ENCODE data around the gene JMJD6.
"Not testable (repeated sequence)": the region's sequence is repeated elsewhere in the genome, so short reads cannot be mapped to it uniquely, and the experiment has no call there.

The JMJD6 gene

DNA sequence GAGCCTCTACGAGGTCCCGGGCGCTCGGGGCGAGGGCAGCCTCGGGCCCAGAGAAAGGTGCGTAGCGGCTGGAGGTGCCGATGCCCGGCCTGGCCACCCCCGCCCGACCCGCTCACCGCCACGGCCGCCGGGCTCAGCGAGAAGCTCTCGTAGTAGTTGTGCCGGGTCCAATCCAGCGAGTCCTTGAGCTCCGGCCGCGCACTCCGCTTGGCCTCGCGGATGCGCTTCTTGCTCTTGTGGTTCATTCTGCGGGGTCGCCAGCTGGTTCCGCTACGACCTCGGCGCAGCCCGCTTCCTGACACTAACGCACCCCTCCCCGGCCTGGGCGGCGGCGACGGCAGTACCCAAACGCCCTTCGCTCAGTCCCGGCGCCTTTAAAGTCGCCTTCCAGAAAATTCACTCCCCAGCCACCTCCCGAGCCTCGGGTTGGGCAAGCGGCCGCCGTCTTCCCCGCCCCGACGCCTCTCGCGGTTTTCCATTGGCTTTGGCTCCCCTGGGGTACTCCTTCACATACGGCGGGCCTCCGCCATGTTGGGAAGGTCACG, at the start of gene JMJD6:
Gene JMJD6, minus strand, starts transcription at position 376 of the 545 bp plus-strand sequence. Its CDS starts 131 bp downstream, at position 245.
- intact Hi-C loops (cut with DNase I) = loop anchor here (1.0 to 2.0 kb wide), 2 partner anchors 11 to 16 kb away; partner anchors contain the start of genes MXRA7 and SRSF2

GRCh38 chr17:76775021-76775600, 48.7 kb upstream of the JMJD6 start:
- DNase-seq = peak in 6 of 42 donors; percentile 10 to 44 (median 29)
- intact Hi-C loops (cut with DNase I) = no loop called here

More for the DNA sequence above, at the start of gene JMJD6:
- peak; percentile 88 to 99 (median 97) for DNase-seq

- DNase-seq = no peak
- intact Hi-C loops (cut with DNase I) = no loop called here
These were observed 46.6 kb upstream of the JMJD6 start for GRCh38 chr17:76772842-76773525.

DNA sequence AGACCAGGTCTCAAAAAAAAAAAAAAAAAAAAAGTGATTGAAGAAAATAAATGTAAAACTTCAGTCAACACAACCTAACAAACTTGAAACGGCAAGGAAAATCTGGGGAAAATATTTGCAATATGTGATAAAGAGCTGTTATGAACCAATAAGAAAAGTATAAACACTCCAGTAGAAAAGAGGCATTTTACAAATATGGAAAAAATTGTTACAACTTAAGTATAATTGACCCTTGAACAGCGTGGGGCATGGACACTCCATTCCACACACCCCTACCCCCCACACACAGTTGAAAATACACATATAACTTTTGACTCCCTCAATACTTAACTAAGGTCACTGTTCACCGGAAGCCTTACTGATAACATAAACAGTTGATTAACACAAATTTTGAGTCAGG, 32.2 kb upstream of the JMJD6 start:
- no peak for DNase-seq
- intact Hi-C loops (cut with DNase I) = no loop called here

DNA sequence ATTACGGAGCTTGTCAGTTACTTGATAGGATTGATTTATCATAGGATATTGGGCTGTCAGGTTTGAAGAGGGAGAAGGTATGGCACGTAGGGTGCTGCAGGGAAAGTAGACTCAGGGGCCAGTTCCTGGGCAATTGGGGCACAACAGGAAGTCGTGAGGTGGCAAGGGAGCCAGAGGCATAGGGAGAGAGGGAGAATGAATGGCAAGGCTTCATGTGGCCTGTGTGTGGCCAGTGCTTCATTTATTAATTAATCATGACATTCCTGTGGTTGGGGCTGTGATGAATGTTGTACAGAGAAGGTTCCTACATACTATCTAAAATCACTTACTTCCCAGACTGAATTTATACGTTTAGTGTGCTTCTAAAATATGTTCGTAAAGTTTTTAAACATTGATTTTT, 30.9 kb upstream of the JMJD6 start:
- intact Hi-C loops (cut with DNase I) = no loop called here
- DNase-seq = no peak

DNA sequence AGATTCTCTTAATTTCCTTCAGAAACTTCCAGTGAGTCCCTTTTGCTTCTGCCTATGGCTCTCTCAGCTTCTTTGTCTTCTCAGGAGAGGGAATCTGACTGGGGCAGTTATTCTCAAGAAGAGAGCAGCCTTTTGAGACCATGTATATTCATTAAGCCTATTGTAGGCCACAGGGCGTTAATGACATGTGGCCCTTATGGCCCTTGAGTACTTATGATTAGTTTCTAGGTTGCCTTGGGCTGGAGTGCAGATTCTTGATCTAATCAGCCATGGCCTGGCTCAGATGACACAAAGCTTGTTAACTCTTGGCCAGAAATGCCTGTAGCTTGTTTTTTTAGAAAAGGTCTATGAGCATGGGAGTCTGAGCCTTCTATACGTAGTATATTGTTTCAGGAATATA, 28.9 kb upstream of the JMJD6 start:
- no peak for DNase-seq
- intact Hi-C loops (cut with DNase I) = no loop called here

DNA sequence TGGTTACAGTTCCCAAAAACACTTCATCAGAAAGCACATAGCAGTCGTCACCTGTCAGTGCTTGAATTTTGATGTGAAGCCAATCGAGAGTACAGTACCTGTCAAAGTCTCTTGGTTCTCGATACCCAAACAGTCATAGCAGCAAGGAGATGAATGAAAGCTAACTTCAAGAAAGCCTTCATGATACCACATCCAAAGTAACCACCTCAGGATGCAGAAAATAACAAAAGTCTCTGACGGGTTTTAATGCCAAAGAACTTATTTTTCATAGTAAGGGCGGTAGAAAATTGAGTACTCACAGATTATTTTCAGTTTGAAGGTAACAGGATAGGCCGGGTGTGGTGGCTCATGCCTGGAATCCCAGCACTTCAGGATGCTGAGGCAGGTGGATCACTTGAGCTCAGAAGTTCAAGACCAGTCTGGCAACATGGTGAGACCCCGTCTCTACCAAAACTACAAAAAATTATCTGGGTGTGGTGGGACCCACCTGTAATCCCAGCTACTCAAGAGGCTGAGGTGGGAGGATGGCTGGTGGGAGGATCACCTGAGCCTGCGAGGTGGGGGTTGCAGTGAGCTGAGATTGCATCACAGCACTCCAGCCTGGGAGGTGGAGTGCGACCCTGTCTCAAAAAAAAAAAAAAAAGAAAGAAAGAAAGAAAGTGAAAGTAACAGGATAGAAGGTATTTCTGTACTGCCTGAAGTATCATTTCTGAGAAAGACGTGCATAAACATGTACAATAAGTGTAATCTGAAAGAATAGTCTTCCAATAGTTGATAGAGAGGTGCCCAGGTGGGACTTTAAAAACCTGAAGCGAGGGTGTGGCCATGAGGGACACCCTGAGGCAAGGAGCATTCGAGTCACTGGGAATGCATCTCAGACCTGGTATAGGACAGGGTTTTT, 26.9 kb upstream of the JMJD6 start:
- peak in 6 of 42 donors; percentile 8 to 33 (median 17) for DNase-seq
- intact Hi-C loops (cut with DNase I) = no loop called here

DNA sequence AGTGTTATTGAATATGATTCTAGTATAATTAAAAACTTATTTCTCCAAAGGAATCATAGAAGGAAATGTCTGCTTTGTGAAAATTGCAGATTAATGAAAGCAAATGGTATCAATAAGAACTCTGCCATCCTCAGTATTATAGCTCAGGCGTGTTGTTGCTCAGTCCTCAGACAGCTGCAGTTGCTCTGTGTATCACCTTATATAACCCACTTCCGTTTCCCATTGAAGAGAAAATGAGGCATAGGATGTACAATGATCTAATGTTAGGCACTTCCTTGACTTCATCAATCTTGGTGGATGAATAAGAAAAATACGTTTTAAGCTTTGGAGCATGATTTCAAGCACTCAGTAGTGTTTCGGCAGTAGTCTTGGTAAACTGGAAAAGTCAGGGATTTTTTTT, 25.6 kb upstream of the JMJD6 start:
- DNase-seq = peak in 2 of 42 donors; percentile 12 to 17
- intact Hi-C loops (cut with DNase I) = no loop called here

DNA sequence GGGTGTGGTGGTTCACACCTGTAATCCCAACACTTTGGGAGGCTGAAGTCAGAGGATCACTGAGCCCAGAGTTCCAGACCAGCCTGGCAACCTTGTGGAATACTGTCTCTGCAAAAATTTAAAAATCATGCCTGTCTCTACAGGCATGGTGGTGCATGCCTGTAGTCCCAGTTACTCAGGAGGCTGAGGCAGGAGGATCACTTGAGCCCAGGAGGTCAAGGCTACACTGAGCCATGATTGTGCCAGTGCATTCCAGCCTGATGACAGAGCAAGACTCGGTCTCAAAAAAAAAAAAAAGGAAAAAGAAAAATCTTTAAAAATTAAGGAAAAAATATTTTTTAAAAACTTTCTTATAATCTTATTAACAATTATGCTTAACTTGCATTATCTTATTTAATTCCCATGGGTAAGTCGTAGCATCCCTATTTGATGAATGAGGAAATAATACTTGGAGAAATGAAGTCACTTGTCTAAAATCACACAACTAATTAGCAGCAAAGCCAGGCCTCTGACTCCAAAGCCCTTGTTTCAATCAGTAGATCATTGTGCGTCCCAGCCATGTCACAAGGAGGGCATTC, 25.1 kb upstream of the JMJD6 start:
- intact Hi-C loops (cut with DNase I) = no loop called here

DNA sequence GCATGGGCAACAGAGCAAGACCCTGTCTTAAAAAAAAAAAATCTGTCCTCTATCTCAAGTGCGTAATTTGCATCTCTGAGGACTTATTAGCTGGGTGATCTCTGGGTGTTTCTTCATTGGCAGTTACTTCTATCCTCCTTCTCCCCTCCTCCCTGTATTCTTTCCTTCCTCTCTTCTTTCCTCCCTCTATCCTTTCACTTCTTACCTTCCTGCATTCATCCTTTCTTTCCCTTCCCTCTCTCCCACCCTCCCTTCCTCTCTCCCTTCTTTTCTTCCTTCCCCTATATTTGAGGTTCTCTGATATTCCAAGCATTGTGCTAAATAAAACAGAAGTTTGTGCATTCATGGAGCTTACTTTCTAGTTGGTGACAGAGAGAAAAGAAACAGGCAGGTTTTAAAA, 22.3 kb upstream of the JMJD6 start:
- intact Hi-C loops (cut with DNase I) = no loop called here
- DNase-seq = no peak

More for the DNA sequence above, 25.1 kb upstream of the JMJD6 start:
- no peak for DNase-seq

DNA sequence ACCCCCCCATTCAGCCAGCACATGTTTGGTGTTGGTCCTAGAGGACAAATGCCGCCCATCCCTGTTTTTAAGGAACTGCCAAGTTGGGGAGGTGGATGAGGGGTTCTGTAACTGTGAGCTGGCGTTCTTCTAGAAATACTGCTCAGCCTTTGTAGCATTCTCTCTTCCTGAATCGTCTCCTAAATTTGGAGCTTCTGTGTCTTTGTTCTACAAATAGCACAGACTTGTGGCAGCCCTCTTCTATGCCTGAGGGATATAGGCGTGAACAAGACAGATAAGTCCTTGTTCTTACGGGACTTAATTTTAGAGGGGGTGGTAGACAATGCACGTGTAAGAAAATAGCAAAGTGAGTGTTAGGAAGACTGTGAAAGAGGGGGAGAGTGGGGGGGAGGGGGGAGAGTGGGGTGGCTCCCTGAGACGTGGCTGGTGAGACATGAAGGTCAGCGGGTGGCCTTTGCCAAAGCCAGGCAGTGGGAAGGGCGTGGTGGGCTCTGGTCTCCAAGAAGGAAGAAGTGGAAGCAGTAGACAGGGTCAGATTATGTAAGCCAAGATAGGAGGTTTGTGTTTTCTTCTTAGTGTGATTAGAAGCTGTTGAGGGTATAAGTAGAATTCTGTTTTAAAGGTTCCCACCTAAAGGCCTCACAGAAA, 21.4 kb upstream of the JMJD6 start:
- intact Hi-C loops (cut with DNase I) = no loop called here
- DNase-seq = peak in 12 of 42 donors; percentile 9 to 79 (median 34)

GRCh38 chr17:76745785-76746184, 19.4 kb upstream of the JMJD6 start:
- intact Hi-C loops (cut with DNase I); DNase-seq: not testable (repeated sequence)

GRCh38 chr17:76744747-76745146, 18.3 kb upstream of the JMJD6 start:
- intact Hi-C loops (cut with DNase I) = no loop called here
- DNase-seq = no peak

DNA sequence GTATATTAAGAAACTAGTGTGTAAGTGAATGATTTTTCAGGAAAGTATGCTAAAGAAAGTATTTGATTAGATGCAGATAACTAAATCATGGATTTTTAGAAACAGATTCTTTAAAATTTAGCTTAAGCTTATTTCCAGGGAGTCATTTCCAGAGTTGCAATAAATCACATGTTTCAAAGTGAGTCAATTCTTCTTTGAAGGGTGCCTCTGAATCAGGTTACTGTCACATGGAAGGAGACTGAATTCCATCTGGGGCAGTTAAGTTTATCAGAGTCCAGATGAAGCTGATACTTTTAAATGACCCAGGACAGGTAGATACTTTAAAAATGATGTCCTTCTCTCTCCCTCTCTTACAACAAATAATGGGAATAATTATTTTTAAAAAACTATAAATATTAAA, 16.6 kb upstream of the JMJD6 start:
- intact Hi-C loops (cut with DNase I) = no loop called here
- no peak for DNase-seq

DNA sequence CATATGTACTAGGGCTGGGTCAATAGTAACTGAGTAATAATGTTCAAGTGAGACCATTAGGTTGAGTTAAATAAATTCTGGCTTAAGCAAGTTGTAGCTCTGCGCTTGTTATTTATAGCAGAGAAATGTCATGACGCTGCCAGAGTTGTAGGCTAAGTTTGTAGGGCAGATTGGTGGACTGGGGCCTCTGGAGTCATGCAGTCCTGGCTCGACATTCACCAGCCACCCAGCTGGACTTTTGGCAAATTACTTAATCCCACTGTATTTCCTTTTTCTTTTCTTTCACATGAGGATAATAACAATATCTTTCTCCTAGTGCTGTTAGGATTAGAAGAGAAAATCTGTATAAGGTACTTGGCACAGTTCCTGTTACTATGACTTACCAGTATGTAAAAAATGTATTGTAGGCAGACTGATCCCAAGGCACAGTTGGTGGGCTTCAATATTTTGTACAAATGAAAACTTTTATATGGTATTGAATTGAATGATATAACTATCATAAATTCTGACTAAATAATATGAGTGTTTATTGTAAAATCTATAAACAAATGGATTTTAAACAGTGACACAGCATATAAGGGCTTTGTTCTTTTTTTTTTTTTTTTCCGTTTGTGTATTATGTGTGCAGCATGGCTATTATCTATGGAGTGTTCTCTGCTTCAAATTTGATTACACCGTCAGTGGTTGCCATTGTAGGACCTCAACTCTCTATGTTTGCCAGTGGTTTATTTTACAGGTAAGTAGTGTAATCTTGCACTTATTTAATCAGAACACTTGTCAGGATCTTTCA, 14.1 kb upstream of the JMJD6 start:
- intact Hi-C loops (cut with DNase I) = no loop called here
- no peak for DNase-seq

GRCh38 chr17:76739568-76740115, 13.2 kb upstream of the JMJD6 start:
- peak in 15 of 42 donors; percentile 24 to 60 (median 40) for DNase-seq
- intact Hi-C loops (cut with DNase I) = not testable (repeated sequence)

- DNase-seq = no peak
- intact Hi-C loops (cut with DNase I) = no loop called here
These were observed 12.1 kb upstream of the JMJD6 start for GRCh38 chr17:76738468-76738850.

Measured in head of caudate nucleus (tissue), 42 donors.